GM18868 (cell line): ENCODE measurements around the gene CARD16.
"Not testable (repeated sequence)": the region's sequence is repeated elsewhere in the genome, so short reads cannot be mapped to it uniquely, and the experiment has no call there.

Source experiments
- ATAC-seq: cut with Tn5 transposase; IDR thresholded peaks from one replicate; pipeline ENCODE4 v1.9.1; 2021; ENCODE audit warnings: mild to moderate bottlenecking, moderate library complexity; ENCODE audit not compliant: unreplicated experiment

CARD16 gene

GRCh38 chr11:105044557-105045524 lies at the start of gene CARD16:
Gene CARD16, minus strand, starts transcription at chr11:105045335. Its CDS starts 38 bp downstream, at chr11:105045297.
- peak; percentile 98 for ATAC-seq

- ATAC-seq: no peak
Measured at GRCh38 chr11:105092256-105093239, 47.4 kb upstream of the CARD16 start.

GRCh38 chr11:105081412-105082150 lies 36.4 kb upstream of the CARD16 start:
- ATAC-seq: no peak

GRCh38 chr11:105080171-105080906 lies 35.2 kb upstream of the CARD16 start:
- not testable (repeated sequence) for ATAC-seq

GRCh38 chr11:105078283-105078682 lies 33.1 kb upstream of the CARD16 start:
- no peak for ATAC-seq

- not testable (repeated sequence) for ATAC-seq
Measured at GRCh38 chr11:105077141-105077790, 32.1 kb upstream of the CARD16 start.

GRCh38 chr11:105074166-105074530 lies 29.0 kb upstream of the CARD16 start:
- ATAC-seq: no peak

- no peak for ATAC-seq
Measured at GRCh38 chr11:105073456-105074165, 28.5 kb upstream of the CARD16 start.

GRCh38 chr11:105072080-105072479 lies 26.9 kb upstream of the CARD16 start:
- ATAC-seq: not testable (repeated sequence)

- no peak for ATAC-seq
Measured at GRCh38 chr11:105071089-105071732, 26.1 kb upstream of the CARD16 start.

GRCh38 chr11:105070306-105070705 lies 25.2 kb upstream of the CARD16 start:
- no peak for ATAC-seq

- not testable (repeated sequence) for ATAC-seq
Measured at GRCh38 chr11:105069749-105070148, 24.6 kb upstream of the CARD16 start.

- ATAC-seq: not testable (repeated sequence)
Measured at GRCh38 chr11:105063245-105063941, 18.3 kb upstream of the CARD16 start.

- ATAC-seq: no peak
Measured at GRCh38 chr11:105057432-105057831, 12.3 kb upstream of the CARD16 start.

- ATAC-seq: no peak
Measured at GRCh38 chr11:105056446-105056845, 11.3 kb upstream of the CARD16 start.

- no peak for ATAC-seq
Measured at GRCh38 chr11:105054723-105055493, 9.8 kb upstream of the CARD16 start.

GRCh38 chr11:105052487-105052886 lies 7.4 kb upstream of the CARD16 start:
- no peak for ATAC-seq
